ENCODE results near the gene ENPP3. TPM values are rescaled to one million over a fixed set of nuclear protein-coding genes. Genes with fewer than 3 reads are reported as not detected.

ENPP3 gene
- total RNA-seq, 2 experiments from 2014 or later = 1.3 to 2.3 TPM

- intact Hi-C loops (cut with micrococcal nuclease; ENCODE audit: unreplicated experiment) = no loop called here
- H3K4me3 ChIP-seq (ENCODE audit: low read depth, low read length, poor library complexity, severe bottlenecking) = no peak overlapping the region
- no peaks in the 10 kb centered on the region for H3K9me3 ChIP-seq (ENCODE audit: low read length)
- no peak overlapping the region for H3K4me2 ChIP-seq (ENCODE audit: low read length)
- H4K20me1 ChIP-seq (ENCODE audit: insufficient read depth, low read length) = no peaks in the 10 kb centered on the region
- DNase-seq (ENCODE audit: low spot score) = no peak
- no peaks in the 10 kb centered on the region for H3K9me2 ChIP-seq (ENCODE audit: insufficient read depth, low read length)
- H2AFZ ChIP-seq (ENCODE audit: low read length) = no peak overlapping the region
- ChIA-PET POLR2A (interaction anchor here (1.0 to 1.3 kb wide), 4 partner anchors 9 to 14 kb away, joined by 3 read pairs; partner anchors contain the start of gene MED23), CTCF (ENCODE audit: unreplicated experiment) (no interaction called here)
- H3K36me3 ChIP-seq (ENCODE audit: insufficient read depth, low read length) = peaks cover 94% of the 10 kb centered on the region
- no peaks in the 10 kb centered on the region for H3K79me2 ChIP-seq (ENCODE audit: insufficient read depth, low read depth, low read length)
- no peaks in the 10 kb centered on the region for H3K4me1 ChIP-seq (ENCODE audit: insufficient read depth, low read length, poor library complexity, severe bottlenecking)
- BruUV-seq (replicated peaks) = no TSS peak
- no peak overlapping the region for H3K27ac ChIP-seq (ENCODE audit: low read depth, low read length, poor library complexity, severe bottlenecking)
- no peak for TF ChIP-seq EZH2phosphoT487 (IDR thresholded peaks at IDR 0.05; ENCODE audit: borderline replicate concordance, low read depth, low read length)
- TF ChIP-seq, protein P1, sequence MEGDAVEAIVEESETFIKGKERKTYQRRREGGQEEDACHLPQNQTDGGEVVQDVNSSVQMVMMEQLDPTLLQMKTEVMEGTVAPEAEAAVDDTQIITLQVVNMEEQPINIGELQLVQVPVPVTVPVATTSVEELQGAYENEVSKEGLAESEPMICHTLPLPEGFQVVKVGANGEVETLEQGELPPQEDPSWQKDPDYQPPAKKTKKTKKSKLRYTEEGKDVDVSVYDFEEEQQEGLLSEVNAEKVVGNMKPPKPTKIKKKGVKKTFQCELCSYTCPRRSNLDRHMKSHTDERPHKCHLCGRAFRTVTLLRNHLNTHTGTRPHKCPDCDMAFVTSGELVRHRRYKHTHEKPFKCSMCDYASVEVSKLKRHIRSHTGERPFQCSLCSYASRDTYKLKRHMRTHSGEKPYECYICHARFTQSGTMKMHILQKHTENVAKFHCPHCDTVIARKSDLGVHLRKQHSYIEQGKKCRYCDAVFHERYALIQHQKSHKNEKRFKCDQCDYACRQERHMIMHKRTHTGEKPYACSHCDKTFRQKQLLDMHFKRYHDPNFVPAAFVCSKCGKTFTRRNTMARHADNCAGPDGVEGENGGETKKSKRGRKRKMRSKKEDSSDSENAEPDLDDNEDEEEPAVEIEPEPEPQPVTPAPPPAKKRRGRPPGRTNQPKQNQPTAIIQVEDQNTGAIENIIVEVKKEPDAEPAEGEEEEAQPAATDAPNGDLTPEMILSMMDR (conservative IDR thresholded peaks at IDR 0.05; ENCODE audit: low read length) = no peak
Observed at GRCh38 chr6:131613296-131613925, 23.7 kb upstream of the ENPP3 start.

- Histone ChIP-seq H4K20me1 (ENCODE audit: insufficient read depth, low read length) (no peaks in the 10 kb centered on the region), H2AFZ (ENCODE audit: low read length) (no peak overlapping the region), H3K36me3 (ENCODE audit: insufficient read depth, low read length) (peaks cover 96% of the 10 kb centered on the region), H3K4me3 (ENCODE audit: low read depth, low read length, poor library complexity, severe bottlenecking) (no peak overlapping the region), H3K4me1 (ENCODE audit: insufficient read depth, low read length, poor library complexity, severe bottlenecking) (no peaks in the 10 kb centered on the region), H3K79me2 (ENCODE audit: insufficient read depth, low read depth, low read length) (no peaks in the 10 kb centered on the region), H3K9me2 (ENCODE audit: insufficient read depth, low read length) (no peaks in the 10 kb centered on the region), H3K4me2 (ENCODE audit: low read length) (no peak overlapping the region), H3K27ac (ENCODE audit: low read depth, low read length, poor library complexity, severe bottlenecking) (no peak overlapping the region), H3K9me3 (ENCODE audit: low read length) (no peaks in the 10 kb centered on the region)
- BruUV-seq (replicated peaks) = no TSS peak
- intact Hi-C loops (cut with micrococcal nuclease; ENCODE audit: unreplicated experiment) = no loop called here
- POLR2A ChIA-PET = no interaction called here
- no peak for TF ChIP-seq EZH2phosphoT487 (IDR thresholded peaks at IDR 0.05; ENCODE audit: borderline replicate concordance, low read depth, low read length)
- TF ChIP-seq, protein P1 (conservative IDR thresholded peaks at IDR 0.05; ENCODE audit: low read length) = no peak
- CTCF ChIA-PET (ENCODE audit: unreplicated experiment) = no interaction called here
- DNase-seq (ENCODE audit: low spot score) = no peak
Observed at GRCh38 chr6:131615275-131615674, 21.8 kb upstream of the ENPP3 start.

All from OCI-LY7 (cell line).